B cell (primary cell): ENCODE results near the gene HS3ST6. TPM values are rescaled to one million over a fixed set of nuclear protein-coding genes. Genes with fewer than 3 reads are reported as not detected.
"Not testable (repeated sequence)": the region's sequence is repeated elsewhere in the genome, so short reads cannot be mapped to it uniquely, and the experiment has no call there.

Experiments
- ATAC-seq: fragments of 200-7000 bp; cut with Tn5 transposase; one replicate; pipeline ENCODE4 v1.10.0; 2021; ENCODE audit warnings: low read depth, mild to moderate bottlenecking, moderate number of reproducible peaks, moderate library complexity
- CTCF ChIA-PET: fragments of 350-600 bp; sonication (Branson Sonifier 250); formaldehyde crosslinking; loops from one replicate; lab custom pipeline; 2021; ENCODE audit warnings: antibody characterized with exemption, inconsistent platforms; lab: Charles Lee
- POLR2A ChIA-PET: fragments of 350-600 bp; sonication (Branson Sonifier 250); formaldehyde crosslinking; loops from one replicate; lab custom pipeline; 2021; ENCODE audit warnings: antibody characterized with exemption; lab: Charles Lee
- DNase-seq: peaks from one replicate; pipeline ENCODE4 v3.0.0; 2013
- H2AFZ ChIP-seq: 2 replicates; pipeline ENCODE4 v1.6.1; 2012; ENCODE audit warnings: mild to moderate bottlenecking, low read depth, low read length; ENCODE audit not compliant: insufficient read depth, poor library complexity, severe bottlenecking
- H3K27ac ChIP-seq, 2 donors: 1 replicate in 1 of 2; 2 replicates in 1 of 2; pipeline ENCODE4 v1.5.1; 2012 to 2013; ENCODE audit warnings: low read length in 2 of 2, mild to moderate bottlenecking in 2 of 2, moderate library complexity in 1 of 2
- H3K27me3 ChIP-seq, 4 experiments: fragments of 200-600 bp in 1 of 4; sonication (generic) in 1 of 4; replicated peaks in 1 of 4; 1 replicate in 2 of 4; 2 replicates in 2 of 4; pipeline versions ENCODE4 v1.6.1 to v1.7.0; 2013 to 2016; ENCODE audit warnings: low read length in 3 of 4, mild to moderate bottlenecking in 2 of 4, mixed read lengths in 1 of 4, moderate library complexity in 1 of 4; ENCODE audit not compliant: insufficient read depth in 4 of 4, control insufficient read depth in 3 of 4; ENCODE audit errors: control extremely low read depth in 1 of 4
- H3K36me3 ChIP-seq, 2 experiments: replicated peaks in 1 of 2; 1 replicate in 1 of 2; 2 replicates in 1 of 2; pipeline versions ENCODE4 v1.6.1 to v1.7.1; 2013; ENCODE audit warnings: low read length in 1 of 2; ENCODE audit not compliant: insufficient read depth in 2 of 2, control insufficient read depth in 1 of 2; ENCODE audit errors: control extremely low read depth in 1 of 2, extremely low read depth in 1 of 2
- H3K4me1 ChIP-seq, 2 donors: fragments of 200-600 bp in 1 of 2; sonication (generic) in 1 of 2; 1 replicate in 1 of 2; 2 replicates in 1 of 2; pipeline versions ENCODE4 v1.5.1 to v1.6.1; 2013 to 2017; ENCODE audit warnings: low read length in 2 of 2; ENCODE audit not compliant: control insufficient read depth in 2 of 2, insufficient read depth in 2 of 2
- H3K4me2 ChIP-seq: replicated peaks from 2 replicates; pipeline ENCODE3; 2012; ENCODE audit warnings: mild to moderate bottlenecking, low read depth, low read length; ENCODE audit not compliant: poor library complexity, severe bottlenecking
- H3K4me3 ChIP-seq, 5 experiments: fragments of 200-600 bp in 1 of 5; sonication (generic) in 1 of 5; 1 replicate in 3 of 5; 2 replicates in 2 of 5; pipeline versions ENCODE4 v1.5.1 to v1.7.0; 2011 to 2016; ENCODE audit warnings: low read length in 4 of 5, mild to moderate bottlenecking in 4 of 5, low read depth in 2 of 5, control low read depth in 1 of 5, moderate library complexity in 1 of 5; ENCODE audit not compliant: insufficient read depth in 1 of 5; ENCODE audit errors: control extremely low read depth in 1 of 5, extremely low read depth in 1 of 5
- H3K79me2 ChIP-seq: fragments of 200-600 bp; sonication (generic); one replicate; pipeline ENCODE4 v1.6.0; 2016; ENCODE audit warnings: low read length; ENCODE audit not compliant: control insufficient read depth, insufficient read depth
- H3K9ac ChIP-seq: fragments of 200-600 bp; sonication (generic); 2 replicates; pipeline ENCODE4 v1.6.1; 2017; ENCODE audit warnings: mild to moderate bottlenecking, low read length, moderate library complexity
- H3K9me3 ChIP-seq, 3 donors: one replicate each; pipeline versions ENCODE4 v1.6.1 to v1.7.1; 2013; ENCODE audit warnings: low read length in 2 of 3; ENCODE audit not compliant: control insufficient read depth in 2 of 3, insufficient read depth in 1 of 3; ENCODE audit errors: control extremely low read depth in 1 of 3
- H4K20me1 ChIP-seq: 2 replicates; pipeline ENCODE4 v1.6.0; 2012; ENCODE audit warnings: mild to moderate bottlenecking, low read length; ENCODE audit not compliant: insufficient read depth, control insufficient read depth, poor library complexity, severe bottlenecking
- H3K27ac Mint-ChIP-seq: one replicate; pipeline ENCODE4 v1.8.0; 2021; ENCODE audit warnings: mixed read lengths
- H3K27me3 Mint-ChIP-seq: one replicate; pipeline ENCODE4 v1.8.0; 2021; ENCODE audit warnings: mixed read lengths
- H3K4me1 Mint-ChIP-seq: one replicate; pipeline ENCODE4 v1.8.0; 2021; ENCODE audit warnings: mixed read lengths
- H3K4me3 Mint-ChIP-seq: one replicate; pipeline ENCODE4 v1.8.0; 2021; ENCODE audit warnings: mixed read lengths
- H3K9me3 Mint-ChIP-seq: one replicate; pipeline ENCODE4 v1.8.0; 2022; ENCODE audit warnings: mixed read lengths; ENCODE audit not compliant: insufficient read depth
- CTCF ChIP-seq: fragments of 200-600 bp; IDR thresholded peaks from one replicate; pipeline ENCODE4 v1.8.0; 2022; ENCODE audit warnings: antibody characterized with exemption, mild to moderate bottlenecking
- EZH2 ChIP-seq: IDR thresholded peaks from 2 replicates; pipeline ENCODE4 v1.6.1; 2012; ENCODE audit warnings: borderline replicate concordance, low read depth, mild to moderate bottlenecking, moderate library complexity, low read length; ENCODE audit not compliant: insufficient read depth, poor library complexity, severe bottlenecking
- WGBS: methylation state at CpG from one replicate; pipeline ENCODE4 v1.1.5; 2013; ENCODE audit warnings: missing lambda C conversion rate; ENCODE audit not compliant: insufficient coverage; 5-methylcytosine and 5-hydroxymethylcytosine counted together
- intact Hi-C: fragments of 100-400 bp; cut with micrococcal nuclease; formaldehyde crosslinking; loops from one replicate; pipeline ENCODE4 v1.10.0; 2022
- polyA plus RNA-seq: library from polyadenylated mRNA; depleted of rRNA; stranded (reverse); fragments of >200 nt; gene quantifications from 2 replicates; pipeline ENCODE4 v1.2.3, GENCODE V29; 2012
- total RNA-seq, 2 donors: library from RNA; stranded (reverse); fragments of 120-200 nt in 1 of 2; gene quantifications; 1 replicate in 1 of 2; 2 replicates in 1 of 2; pipeline versions ENCODE4 v1.2.3 to v1.2.4, GENCODE V29; 2013 to 2022

The HS3ST6 gene
- total and polyA plus RNA-seq, 2 donors (not counting 1 experiment from before 2014, with no cell fraction given): not detected

GRCh38 chr16:1963806-1964505 lies 45.7 kb upstream of the HS3ST6 start:
- no peaks in the 10 kb centered on the region for H3K27me3 Mint-ChIP-seq
- intact Hi-C loops: loop anchor here (1.0 to 2.0 kb wide), 5 partner anchors 8 to 191 kb away; partner anchors contain the start of genes TBL3, TRAF7 and ZNF598
- Histone ChIP-seq H2AFZ (no peak overlapping the region), H3K27me3 (no peaks in the 10 kb centered on the region), H4K20me1 (peaks cover 23% of the 10 kb centered on the region), H3K4me1 (peaks cover 28 to 54% of the 10 kb centered on the region in 2 donors), H3K4me3 (peak overlapping the region; percentile 60 to 94 (median 76)), H3K9me3 (no peaks in the 10 kb centered on the region), H3K9ac (peak overlapping the region; percentile 98), H3K4me2 (peak overlapping the region; percentile 90), H3K27ac (peak overlapping the region; percentile 83 to 100), H3K79me2 (peaks cover 34% of the 10 kb centered on the region), H3K36me3 (peaks cover 0 to 29% of the 10 kb centered on the region in 2 experiments)
- peak overlapping the region; percentile 94 for H3K4me3 Mint-ChIP-seq
- no peaks in the 10 kb centered on the region for H3K9me3 Mint-ChIP-seq
- WGBS: 7% methylated on average over 44 of the region's 44 CpGs
- peak overlapping the region; percentile 97 for H3K27ac Mint-ChIP-seq
- TF ChIP-seq CTCF (peak; percentile 21), EZH2 (no peak)
- H3K4me1 Mint-ChIP-seq: peaks cover 45% of the 10 kb centered on the region
- ChIA-PET CTCF (interaction anchor here (0.6 to 2.0 kb wide), 7 partner anchors 20 to 189 kb away, joined by 3 to 6 read pairs (median 3); partner anchors contain the start of genes GFER, MSRB1 and SYNGR3), POLR2A (interaction anchor here (0.5 to 2.9 kb wide), 14 partner anchors 9 to 919 kb away, joined by 3 to 36 read pairs (median 4); partner anchors contain the start of genes FLYWCH2, GFER, MSRB1 and NUBP2)
- no peak for DNase-seq
- peak; percentile 15 for ATAC-seq

- H3K4me3 ChIP-seq, intact Hi-C loops, ATAC-seq, H3K9me3 ChIP-seq, H3K27me3 Mint-ChIP-seq, H3K9me3 Mint-ChIP-seq, H3K27me3 ChIP-seq, H3K9ac ChIP-seq, H2AFZ ChIP-seq, POLR2A ChIA-PET, DNase-seq: not testable (repeated sequence)
- Mint-ChIP-seq H3K4me1 (peaks cover 46% of the 10 kb centered on the region), H3K4me3 (peak overlapping the region; percentile 94), H3K27ac (peak overlapping the region; percentile 79)
- Histone ChIP-seq H3K4me1 (peaks cover 31 to 58% of the 10 kb centered on the region in 2 donors), H3K79me2 (peaks cover 36% of the 10 kb centered on the region), H4K20me1 (peaks cover 23% of the 10 kb centered on the region), H3K4me2 (peak overlapping the region; percentile 90), H3K36me3 (peaks cover 0 to 29% of the 10 kb centered on the region in 2 experiments), H3K27ac (peak overlapping the region in 1 of 2 donors; percentile 18)
- 81% methylated on average over 25 of the region's 37 CpGs for WGBS
- CTCF ChIA-PET: interaction anchor here (1.4 kb wide), 1 partner anchor 178 kb away, joined by 3 read pairs; no protein-coding TSS in a partner anchor
Observed at GRCh38 chr16:1962161-1963153, 44.2 kb upstream of the HS3ST6 start.
